Liver (tissue), 5 donors: ENCODE measurements around the gene MNAT1. TPM values are rescaled to one million over a fixed set of nuclear protein-coding genes. Genes with fewer than 3 reads are reported as not detected.

Experiments used
- polyA plus RNA-seq, 2 donors: library from polyadenylated mRNA; stranded (reverse) in 1 of 2; unstranded in 1 of 2; fragments of 200-250 nt in 1 of 2; fragments of >200 nt in 1 of 2; fragmentation: Nextera tagmentation in 1 of 2; extraction: Ambion mirVana in 1 of 2; gene quantifications; one replicate each; pipeline versions ENCODE4 v1.2.1 to v1.2.3, GENCODE V29; 2013 to 2015
- small RNA-seq: library from RNA; depleted of rRNA; stranded (forward); fragments of <200 nt; gene quantifications from one replicate; pipeline ENCODE3, GENCODE V24; 2014
- total RNA-seq, 2 donors: library from RNA; depleted of rRNA; stranded (reverse); fragments of >200 nt; gene quantifications; one replicate each; pipeline ENCODE4 v1.2.3, GENCODE V29; 2014
- donor health status: healthy.
- donor health status: healthy.
- donor health status: healthy.

Gene MNAT1
- total and polyA plus RNA-seq, 4 donors = 8.9 to 18.5 (median 14.6) TPM

Small RNA genes lying within 50 kb of the gene (small RNA-seq; reads per million reads assigned to genes)
- gene RNU6-398P = not detected

Other genes with a start within 250 kb of the MNAT1 start
- gene C14orf39, start 248.7 kb upstream of the MNAT1 start, total RNA-seq = not detected
- not detected for gene C14orf39, start 248.7 kb upstream of the MNAT1 start, polyA plus RNA-seq
- gene SIX6, start 225.6 kb upstream of the MNAT1 start, total RNA-seq = not detected
- not detected for gene SIX6, start 225.6 kb upstream of the MNAT1 start, polyA plus RNA-seq
- not detected for gene SIX1, start 85.3 kb upstream of the MNAT1 start, total RNA-seq
- gene SIX1, start 85.3 kb upstream of the MNAT1 start, polyA plus RNA-seq = not detected
- under 1 TPM; 0.17 to 0.93 TPM for gene SIX4, start 10.4 kb upstream of the MNAT1 start, total RNA-seq
- under 1 TPM; 0.08 TPM for gene SIX4, start 10.4 kb upstream of the MNAT1 start, polyA plus RNA-seq
- gene TRMT5, start 246.3 kb downstream of the MNAT1 start, total RNA-seq = 1 to 10 TPM; 4.7 to 6.3 TPM
- gene TRMT5, start 246.3 kb downstream of the MNAT1 start, polyA plus RNA-seq = 1 to 10 TPM; 2.6 to 3.8 TPM
- 10 to 100 TPM in 1 of 2 donors, 1 to 10 TPM in 1; 7.1 to 10.6 TPM for gene SLC38A6, start 246.5 kb downstream of the MNAT1 start, total RNA-seq
- 1 to 10 TPM; 2.6 to 5.8 TPM for gene SLC38A6, start 246.5 kb downstream of the MNAT1 start, polyA plus RNA-seq